ENCODE measurements around the gene RALGPS1. TPM values are rescaled to one million over a fixed set of nuclear protein-coding genes. Genes with fewer than 3 reads are reported as not detected.

Gene RALGPS1
- polyA plus RNA-seq, 1 experiment, result 1.7 TPM

- Histone ChIP-seq H3K4me3 (ENCODE audit: low read depth, low read length) (no peak overlapping the region), H3K36me3 (ENCODE audit: control insufficient read depth, insufficient read depth, low read length) (no peaks in the 10 kb centered on the region), H3K27me3 (ENCODE audit: control insufficient read depth, insufficient read depth, low read length) (no peaks in the 10 kb centered on the region)
- POLR2A ChIA-PET, result no interaction called here
- no peak for TF ChIP-seq CTCF (IDR thresholded peaks at IDR 0.05; ENCODE audit: insufficient read depth, low read depth, low read length)
- no peak for DNase-seq (ENCODE audit: low read depth)
- CTCF ChIA-PET, result no interaction called here
Measured at GRCh38 chr9:127064335-127064734, 149.8 kb downstream of the RALGPS1 start.

GRCh38 chr9:127065592-127065991, 151.0 kb downstream of the RALGPS1 start:
- Histone ChIP-seq H3K36me3 (ENCODE audit: control insufficient read depth, insufficient read depth, low read length) (no peaks in the 10 kb centered on the region), H3K27me3 (ENCODE audit: control insufficient read depth, insufficient read depth, low read length) (no peaks in the 10 kb centered on the region), H3K4me3 (ENCODE audit: low read depth, low read length) (no peak overlapping the region)
- peak; percentile 19 for DNase-seq (ENCODE audit: low read depth)
- ChIA-PET CTCF (interaction anchor here (0.8 kb wide), 1 partner anchor 38 kb away, joined by 3 read pairs; no protein-coding TSS in a partner anchor), POLR2A (no interaction called here)
- no peak for TF ChIP-seq CTCF (IDR thresholded peaks at IDR 0.05; ENCODE audit: insufficient read depth, low read depth, low read length)

GRCh38 chr9:127066060-127066850, 151.7 kb downstream of the RALGPS1 start:
- no peaks in the 10 kb centered on the region for H3K36me3 ChIP-seq (ENCODE audit: control insufficient read depth, insufficient read depth, low read length)
- DNase-seq (ENCODE audit: low read depth), result no peak
- no peak overlapping the region for H3K4me3 ChIP-seq (ENCODE audit: low read depth, low read length)
- TF ChIP-seq CTCF (IDR thresholded peaks at IDR 0.05; ENCODE audit: insufficient read depth, low read depth, low read length), result no peak
- no peaks in the 10 kb centered on the region for H3K27me3 ChIP-seq (ENCODE audit: control insufficient read depth, insufficient read depth, low read length)
- ChIA-PET CTCF (interaction anchor here (0.7 to 0.9 kb wide), 3 partner anchors 11 to 38 kb away, joined by 3 read pairs; no protein-coding TSS in a partner anchor), POLR2A (no interaction called here)

- DNase-seq (ENCODE audit: low read depth), result no peak
- CTCF ChIA-PET, result interaction anchor here (0.7 to 0.9 kb wide), 2 partner anchors 12 kb away, joined by 3 read pairs; no protein-coding TSS in a partner anchor
- Histone ChIP-seq H3K27me3 (ENCODE audit: control insufficient read depth, insufficient read depth, low read length) (no peaks in the 10 kb centered on the region), H3K36me3 (ENCODE audit: control insufficient read depth, insufficient read depth, low read length) (no peaks in the 10 kb centered on the region), H3K4me3 (ENCODE audit: low read depth, low read length) (no peak overlapping the region)
- no peak for TF ChIP-seq CTCF (IDR thresholded peaks at IDR 0.05; ENCODE audit: insufficient read depth, low read depth, low read length)
- POLR2A ChIA-PET, result no interaction called here
Measured at GRCh38 chr9:127066851-127067136, 152.2 kb downstream of the RALGPS1 start.

GRCh38 chr9:127067603-127068220, 153.1 kb downstream of the RALGPS1 start:
- no peak overlapping the region for H3K4me3 ChIP-seq (ENCODE audit: low read depth, low read length)
- ChIA-PET CTCF (no interaction called here), POLR2A (no interaction called here)
- H3K27me3 ChIP-seq (ENCODE audit: control insufficient read depth, insufficient read depth, low read length), result no peaks in the 10 kb centered on the region
- H3K36me3 ChIP-seq (ENCODE audit: control insufficient read depth, insufficient read depth, low read length), result no peaks in the 10 kb centered on the region
- no peak for DNase-seq (ENCODE audit: low read depth)
- TF ChIP-seq CTCF (IDR thresholded peaks at IDR 0.05; ENCODE audit: insufficient read depth, low read depth, low read length), result no peak

All from BJ (cell line).